MG63 (cell line): Measurements from ENCODE around the gene PHACTR2. TPM values are rescaled to one million over a fixed set of nuclear protein-coding genes. Genes with fewer than 3 reads are reported as not detected.
"Not testable (repeated sequence)": the region's sequence is repeated elsewhere in the genome, so short reads cannot be mapped to it uniquely, and the experiment has no call there.

Experiments
- DNase-seq: peaks from one replicate; pipeline ENCODE4 v3.0.0-alpha.2; 2020
- H3K27me3 ChIP-seq: fragments of 250-450 bp; sonication (Bioruptor Pico); 2 replicates; pipeline ENCODE4 v1.5.1; 2020; ENCODE audit warnings: mild to moderate bottlenecking, moderate library complexity
- H3K36me3 ChIP-seq: fragments of 250-450 bp; sonication (Bioruptor Pico); 2 replicates; pipeline ENCODE4 v1.5.1; 2020; ENCODE audit warnings: mild to moderate bottlenecking, moderate library complexity
- H3K4me3 ChIP-seq: fragments of 250-450 bp; sonication (Bioruptor Pico); 2 replicates; pipeline ENCODE4 v1.5.1; 2020; ENCODE audit warnings: mild to moderate bottlenecking, moderate library complexity
- H3K9me3 ChIP-seq: fragments of 250-450 bp; sonication (Bioruptor Pico); 2 replicates; pipeline ENCODE4 v1.5.1; 2020; ENCODE audit warnings: mild to moderate bottlenecking, moderate library complexity
- total RNA-seq: library from RNA; depleted of rRNA; stranded (reverse); fragments of >200 nt; shearing (Covaris generic); gene quantifications from 2 replicates; pipeline ENCODE4 v1.2.3, GENCODE V29; 2014; ENCODE audit warnings: low replicate concordance

Gene PHACTR2
- total RNA-seq, 1 experiment from 2014 or later: 23.8 TPM

GRCh38 chr6:143762126-143762525 is 84.4 kb downstream of the PHACTR2 start:
- no peaks in the 10 kb centered on the region for H3K27me3 ChIP-seq
- no peak overlapping the region for H3K4me3 ChIP-seq
- H3K36me3 ChIP-seq: peaks cover 47% of the 10 kb centered on the region
- H3K9me3 ChIP-seq: no peaks in the 10 kb centered on the region
- no peak for DNase-seq

- no peak overlapping the region for H3K4me3 ChIP-seq
- no peaks in the 10 kb centered on the region for H3K27me3 ChIP-seq
- DNase-seq: no peak
- peaks cover 50% of the 10 kb centered on the region for H3K36me3 ChIP-seq
- H3K9me3 ChIP-seq: no peaks in the 10 kb centered on the region
Measured at GRCh38 chr6:143765422-143766184, 87.8 kb downstream of the PHACTR2 start.

DNA sequence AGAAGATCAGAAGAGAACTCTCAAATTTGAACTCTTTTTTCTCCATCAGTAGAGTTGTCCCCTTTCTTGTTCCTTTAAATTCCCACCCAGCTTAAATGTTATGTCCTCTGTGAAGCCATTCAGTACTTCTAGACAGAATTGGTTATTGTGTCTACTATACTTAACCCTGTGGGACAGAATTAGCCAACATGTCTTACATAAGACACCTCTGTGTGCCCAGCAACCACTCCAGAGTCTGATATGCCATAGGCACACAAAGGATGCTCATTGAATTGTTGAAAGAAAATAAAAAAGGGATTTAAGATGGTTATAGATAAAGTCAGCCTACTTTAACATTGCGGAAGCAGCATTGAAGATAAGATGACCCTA is 88.4 kb downstream of the PHACTR2 start:
- Histone ChIP-seq H3K36me3 (peaks cover 45% of the 10 kb centered on the region), H3K27me3 (no peaks in the 10 kb centered on the region)
- no peak for DNase-seq

GRCh38 chr6:143767433-143767832 is 89.7 kb downstream of the PHACTR2 start:
- H3K27me3 ChIP-seq: no peaks in the 10 kb centered on the region
- peaks cover 55% of the 10 kb centered on the region for H3K36me3 ChIP-seq
- H3K4me3 ChIP-seq: no peak overlapping the region
- DNase-seq: no peak
- no peaks in the 10 kb centered on the region for H3K9me3 ChIP-seq

More for the DNA sequence above, 88.4 kb downstream of the PHACTR2 start:
- H3K9me3 ChIP-seq: no peaks in the 10 kb centered on the region
- no peak overlapping the region for H3K4me3 ChIP-seq

GRCh38 chr6:143772116-143773086 is 94.6 kb downstream of the PHACTR2 start:
- Histone ChIP-seq H3K4me3 (no peak overlapping the region), H3K9me3 (no peaks in the 10 kb centered on the region), H3K36me3 (peaks cover 55% of the 10 kb centered on the region), H3K27me3 (no peaks in the 10 kb centered on the region)
- DNase-seq: no peak

DNA sequence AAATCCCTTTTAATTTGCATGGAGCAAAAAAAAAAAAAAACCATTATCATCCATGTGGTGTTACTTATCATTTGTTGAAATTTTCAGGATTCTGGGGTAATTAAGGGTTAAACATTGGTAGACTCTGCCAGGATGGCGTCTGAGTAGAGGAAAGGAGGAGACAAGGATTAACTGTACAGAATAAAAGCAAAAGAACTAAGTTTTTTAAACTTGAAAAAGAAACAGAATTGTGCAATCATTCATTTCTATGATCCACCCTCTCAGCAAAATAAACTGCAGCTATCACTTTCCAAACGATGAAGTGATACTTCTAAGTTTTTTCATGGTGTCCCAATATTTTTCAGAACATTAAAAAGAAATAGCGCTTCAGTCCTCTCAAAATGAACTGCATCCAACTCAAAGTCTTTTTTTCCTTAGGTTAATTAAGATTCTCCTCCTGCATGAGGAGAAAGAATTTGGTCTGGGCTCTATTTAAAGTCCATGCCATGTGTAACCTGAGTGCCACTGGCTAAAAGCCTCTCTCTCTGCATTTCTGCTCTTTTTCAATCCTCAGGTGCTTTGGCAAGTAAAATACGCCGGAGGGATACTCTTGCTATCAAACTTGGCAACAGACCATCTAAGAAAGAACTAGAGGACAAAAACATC is 95.9 kb downstream of the PHACTR2 start:
- peaks cover 49% of the 10 kb centered on the region for H3K36me3 ChIP-seq

DNA sequence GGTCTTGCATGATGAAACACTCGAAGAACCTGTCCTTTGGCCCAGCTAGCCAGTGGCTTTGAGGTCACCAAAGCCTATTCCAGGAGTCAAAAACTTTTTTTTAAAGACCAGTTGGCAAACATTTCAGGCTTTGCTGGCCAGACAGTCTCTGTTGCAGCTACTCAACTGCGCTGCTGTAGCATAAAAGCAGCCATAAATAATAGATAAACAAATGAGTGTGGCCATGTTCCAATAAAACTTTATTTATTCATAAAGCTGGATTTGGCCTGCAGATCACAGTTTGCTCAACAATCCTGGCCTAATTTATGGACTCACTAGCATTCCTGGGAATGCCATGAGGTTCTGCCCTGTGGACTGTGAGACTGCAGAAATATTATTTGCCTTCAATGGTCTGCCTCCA is 96.6 kb downstream of the PHACTR2 start:
- no peaks in the 10 kb centered on the region for H3K9me3 ChIP-seq
- no peak overlapping the region for H3K4me3 ChIP-seq
- no peak for DNase-seq
- peaks cover 43% of the 10 kb centered on the region for H3K36me3 ChIP-seq
- no peaks in the 10 kb centered on the region for H3K27me3 ChIP-seq

More for the DNA sequence above, 95.9 kb downstream of the PHACTR2 start:
- H3K27me3 ChIP-seq: no peaks in the 10 kb centered on the region
- no peaks in the 10 kb centered on the region for H3K9me3 ChIP-seq
- no peak overlapping the region for H3K4me3 ChIP-seq
- DNase-seq: no peak

DNA sequence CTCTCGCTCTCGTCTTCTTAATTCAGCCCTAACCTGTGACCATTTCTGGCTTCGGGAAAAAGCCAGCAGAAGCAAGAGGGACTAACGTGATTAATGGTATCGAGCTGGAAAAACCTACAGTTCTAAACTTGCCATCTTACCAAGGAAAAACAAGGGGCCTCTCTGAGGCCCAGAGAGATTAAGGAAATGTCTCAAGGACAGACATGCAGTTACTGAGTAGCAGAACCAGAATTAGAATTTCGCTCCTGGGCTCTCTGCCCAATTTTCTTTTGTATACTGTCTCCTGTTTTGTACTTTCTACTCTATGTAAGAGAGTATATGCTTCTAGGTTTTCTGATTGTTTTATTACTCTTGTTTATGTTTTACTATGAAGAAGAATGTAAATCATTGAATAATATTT is 97.6 kb downstream of the PHACTR2 start:
- no peaks in the 10 kb centered on the region for H3K9me3 ChIP-seq
- no peak overlapping the region for H3K4me3 ChIP-seq
- no peak for DNase-seq
- peaks cover 42% of the 10 kb centered on the region for H3K36me3 ChIP-seq
- no peaks in the 10 kb centered on the region for H3K27me3 ChIP-seq

- no peak overlapping the region for H3K4me3 ChIP-seq
- no peaks in the 10 kb centered on the region for H3K27me3 ChIP-seq
- peaks cover 46% of the 10 kb centered on the region for H3K36me3 ChIP-seq
- no peaks in the 10 kb centered on the region; the same call in 1 of the 2 replicates for H3K9me3 ChIP-seq
- no peak for DNase-seq
Measured at GRCh38 chr6:143778926-143779325, 101.2 kb downstream of the PHACTR2 start.

DNA sequence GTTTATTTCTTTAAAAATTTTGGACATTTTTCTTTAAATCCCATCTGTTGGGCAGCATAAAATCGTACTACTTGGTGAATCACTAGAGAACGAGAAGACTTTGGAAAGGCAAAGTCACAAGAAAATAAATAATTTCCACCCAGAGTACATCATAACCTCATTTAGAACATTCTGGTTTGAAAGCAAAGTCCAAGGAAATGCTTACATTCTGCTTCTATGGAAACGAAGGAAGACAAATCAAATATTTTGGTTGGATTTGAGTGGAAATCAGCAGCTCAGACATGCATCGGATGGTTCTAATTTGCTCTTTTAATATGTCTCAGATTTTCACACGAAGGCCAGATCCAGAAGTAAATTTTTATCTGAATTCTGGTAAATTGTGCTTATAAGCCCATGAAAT is 104.7 kb downstream of the PHACTR2 start:
- peaks cover 64% of the 10 kb centered on the region for H3K36me3 ChIP-seq
- H3K9me3 ChIP-seq: peaks cover 17% of the 10 kb centered on the region
- H3K4me3 ChIP-seq: no peak overlapping the region
- no peak for DNase-seq
- no peaks in the 10 kb centered on the region for H3K27me3 ChIP-seq

DNA sequence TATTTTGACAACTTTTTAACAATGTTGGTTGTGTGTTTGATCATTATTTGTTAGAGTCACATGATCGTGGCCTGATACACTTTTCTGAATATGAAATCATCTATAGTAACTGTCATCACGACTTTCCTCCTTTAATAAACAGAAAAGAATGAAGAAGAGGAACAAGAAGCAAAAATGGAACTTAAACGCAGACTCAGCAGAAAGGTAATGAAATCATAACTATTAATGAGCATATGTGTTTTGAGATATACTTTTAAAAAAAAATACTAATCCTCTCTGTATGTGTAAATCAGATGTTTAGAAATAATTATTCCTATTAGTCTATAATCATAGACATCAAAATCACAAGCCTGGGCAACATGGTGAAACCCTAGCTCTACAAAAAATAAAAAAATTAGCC is 105.3 kb downstream of the PHACTR2 start:
- no peak for DNase-seq
- H3K9me3 ChIP-seq: peaks cover 17% of the 10 kb centered on the region
- peaks cover 64% of the 10 kb centered on the region for H3K36me3 ChIP-seq
- H3K4me3 ChIP-seq: no peak overlapping the region
- no peaks in the 10 kb centered on the region for H3K27me3 ChIP-seq

GRCh38 chr6:143784316-143784715 is 106.6 kb downstream of the PHACTR2 start:
- Histone ChIP-seq H3K36me3 (peaks cover 70% of the 10 kb centered on the region), H3K9me3 (peaks cover 17% of the 10 kb centered on the region), H3K4me3 (no peak overlapping the region), H3K27me3 (no peaks in the 10 kb centered on the region)
- DNase-seq: no peak

DNA sequence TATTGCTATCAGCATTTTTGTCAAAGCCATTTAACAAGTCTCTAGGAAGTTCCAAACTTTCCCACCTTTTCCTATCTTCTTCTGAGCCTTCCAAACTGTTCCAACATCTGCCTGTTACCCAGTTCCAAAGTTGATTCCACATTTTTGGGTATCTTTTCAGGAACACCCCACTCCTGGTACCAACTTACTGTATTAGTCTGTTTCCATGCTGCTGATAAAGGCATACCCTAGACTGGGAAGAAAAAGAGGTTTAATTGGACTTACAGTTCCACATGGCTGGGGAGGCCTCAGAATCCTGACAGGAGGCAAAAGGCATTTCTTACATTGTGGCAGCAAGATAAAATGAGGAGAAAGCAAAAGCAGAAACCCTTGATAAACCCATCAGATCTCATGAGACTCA is 108.6 kb downstream of the PHACTR2 start:
- Histone ChIP-seq H3K36me3 (peaks cover 73% of the 10 kb centered on the region), H3K9me3 (peaks cover 17% of the 10 kb centered on the region)
- not testable (repeated sequence) for DNase-seq, H3K4me3 ChIP-seq, H3K27me3 ChIP-seq

GRCh38 chr6:143792402-143793279 is 114.9 kb downstream of the PHACTR2 start:
- peaks cover 42% of the 10 kb centered on the region for H3K36me3 ChIP-seq
- no peak for DNase-seq
- H3K9me3 ChIP-seq: peaks cover 2% of the 10 kb centered on the region; the same call in 1 of the 2 replicates
- H3K4me3 ChIP-seq: no peak overlapping the region
- H3K27me3 ChIP-seq: no peaks in the 10 kb centered on the region

- Histone ChIP-seq H3K9me3 (peaks cover 6% of the 10 kb centered on the region; the same call in 1 of the 2 replicates), H3K4me3 (no peak overlapping the region), H3K27me3 (no peaks in the 10 kb centered on the region), H3K36me3 (peaks cover 41% of the 10 kb centered on the region)
- DNase-seq: no peak
Measured at GRCh38 chr6:143793280-143793619, 115.5 kb downstream of the PHACTR2 start.

DNA sequence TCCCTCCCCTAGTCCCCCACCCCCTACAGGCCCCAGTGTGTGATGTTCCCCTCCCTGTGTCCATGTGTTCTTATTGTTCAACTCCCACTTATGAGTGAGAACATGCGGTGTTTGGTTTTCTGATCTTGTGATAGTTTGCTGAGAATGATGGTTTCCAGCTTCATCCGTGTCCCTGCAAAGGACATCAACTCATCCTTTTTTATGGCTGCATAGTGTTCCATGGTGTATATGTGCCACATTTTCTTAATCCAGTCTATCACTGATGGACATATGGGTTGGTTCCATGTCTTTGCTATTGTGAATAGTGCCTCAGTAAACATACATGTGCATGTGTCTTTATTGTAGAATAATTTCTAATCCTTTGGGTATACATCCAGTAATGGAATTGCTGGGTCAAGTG is 118.8 kb downstream of the PHACTR2 start:
- not testable (repeated sequence) for H3K4me3 ChIP-seq, DNase-seq
- H3K9me3 ChIP-seq: peaks cover 11% of the 10 kb centered on the region

More for the DNA sequence above, 118.8 kb downstream of the PHACTR2 start:
- H3K27me3 ChIP-seq: not testable (repeated sequence)
- peaks cover 49% of the 10 kb centered on the region for H3K36me3 ChIP-seq
